Sigmoid colon (tissue), 7 donors: ENCODE data around the gene CDC42EP4. TPM values are rescaled to one million over a fixed set of nuclear protein-coding genes. Genes with fewer than 3 reads are reported as not detected.

Experiments
- DNase-seq: peaks from one replicate; pipeline ENCODE4 v3.0.0-alpha.2; 2019
- H3K27ac ChIP-seq, 4 donors: fragments of 200-600 bp; sonication (generic); one replicate each; pipeline ENCODE4 v1.5.1; 2016 to 2019; ENCODE audit warnings: mild to moderate bottlenecking in 1 of 4
- H3K27me3 ChIP-seq, 3 donors: fragments of 200-600 bp; sonication (generic); one replicate each; pipeline ENCODE4 v1.5.1; 2019; ENCODE audit warnings: mild to moderate bottlenecking in 1 of 3
- H3K36me3 ChIP-seq, 4 donors: fragments of 200-600 bp; sonication (generic); one replicate each; pipeline ENCODE4 v1.5.1; 2016 to 2019
- H3K4me1 ChIP-seq, 4 donors: fragments of 200-600 bp; sonication (generic); one replicate each; pipeline ENCODE4 v1.5.1; 2017 to 2019
- H3K4me3 ChIP-seq, 4 donors: fragments of 200-600 bp; sonication (generic); one replicate each; pipeline ENCODE4 v1.5.1; 2017 to 2019; ENCODE audit warnings: mild to moderate bottlenecking in 2 of 4, moderate library complexity in 1 of 4
- H3K9me3 ChIP-seq, 4 donors: fragments of 200-600 bp in 3 of 4; sonication (generic) in 3 of 4; one replicate each; pipeline versions ENCODE4 v1.5.1 to v1.6.1; 2013 to 2019
- EP300 ChIP-seq, 4 donors: sonication (generic); formaldehyde crosslinking; IDR thresholded peaks; one replicate each; pipeline ENCODE4 v1.6.1; 2017; ENCODE audit warnings: antibody characterized with exemption in 4 of 4
- POLR2A ChIP-seq, 2 donors: fragments of 450-650 bp; IDR thresholded peaks; one replicate each; pipeline ENCODE4 v1.6.1; 2016; ENCODE audit warnings: antibody characterized with exemption in 2 of 2, mild to moderate bottlenecking in 2 of 2, moderate library complexity in 2 of 2
- POLR2AphosphoS5 ChIP-seq, 4 donors: sonication (generic); formaldehyde crosslinking; IDR thresholded peaks; one replicate each; pipeline ENCODE4 v1.6.1; 2017; ENCODE audit warnings: antibody characterized with exemption in 4 of 4
- WGBS, 2 donors: extraction: QIAGEN DNeasy Blood & Tissue Kit; methylation state at CpG; one replicate each; pipeline ENCODE4 v1.1.7; 2013; 5-methylcytosine and 5-hydroxymethylcytosine counted together
- intact Hi-C: fragments of 100-400 bp; cut with DNase I; formaldehyde crosslinking; loops from one replicate; pipeline ENCODE4 v1.15.1; 2023
- polyA plus RNA-seq, 3 donors: library from polyadenylated mRNA; stranded (reverse); fragments of 200-250 nt; gene quantifications; one replicate each; pipeline ENCODE4 v1.2.3, GENCODE V29; 2013
- total RNA-seq, 4 donors: library from RNA; depleted of rRNA; stranded (reverse); fragments of >200 nt; gene quantifications; one replicate each; pipeline ENCODE4 v1.1.0, GENCODE V29; 2016
- TF ChIP-seq, protein P1 (sequence below), 4 experiments: fragments of 450-650 bp in 3 of 4; fragments of 200-600 bp in 1 of 4; IDR thresholded peaks; one replicate each; pipeline ENCODE4 v1.5.1; 2016 to 2019; ENCODE audit warnings: antibody characterized with exemption in 4 of 4, mild to moderate bottlenecking in 3 of 4, moderate library complexity in 2 of 4
- donor health status: healthy with polysubstance abuse.
- donor health status: Bipolar disorder and iron deficiency.
- donor health status: healthy.

CDC42EP4 gene
- total and polyA plus RNA-seq, 7 donors: 44.0 to 87.6 (median 68.1) TPM

DNA sequence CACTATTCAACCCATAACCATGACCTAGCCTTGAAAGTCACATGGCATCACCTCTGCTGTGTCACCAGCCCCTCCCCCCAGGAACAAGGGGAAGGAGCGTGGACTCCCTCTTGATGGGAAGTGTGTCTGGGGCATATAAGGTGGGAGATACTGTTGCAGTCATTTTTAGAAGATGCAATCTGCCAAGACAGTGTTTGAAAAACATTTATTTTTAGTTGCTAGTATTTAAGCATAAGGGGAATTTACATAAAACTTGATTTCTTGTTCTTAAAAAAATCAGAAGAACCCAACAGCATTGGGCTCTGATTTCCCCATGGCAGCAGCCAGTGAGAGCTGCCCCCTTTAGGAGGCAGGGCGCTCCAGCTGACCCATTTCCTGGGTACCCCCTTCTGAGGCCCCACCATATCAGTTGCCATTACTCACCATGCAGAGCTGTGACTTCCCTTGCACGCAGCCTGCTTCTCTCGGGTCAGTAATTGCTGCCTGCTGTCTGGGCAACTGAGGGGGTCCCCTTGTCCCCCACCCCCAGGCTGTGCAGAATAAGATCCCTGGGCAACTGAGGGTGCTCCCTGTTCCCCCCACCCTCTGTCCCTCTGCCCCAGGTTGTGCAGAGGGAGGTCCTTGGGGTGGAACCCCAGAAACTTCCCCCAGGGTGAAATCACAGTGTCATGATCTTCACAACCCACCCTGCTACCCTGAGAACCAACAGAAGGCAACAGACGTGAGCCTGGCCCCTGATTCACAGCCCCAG, 11.8 kb upstream of the CDC42EP4 start:
- no peaks in the 10 kb centered on the region for H3K36me3 ChIP-seq
- H3K9me3 ChIP-seq: no peaks in the 10 kb centered on the region
- no peaks in the 10 kb centered on the region for H3K27me3 ChIP-seq
- 60 to 64% methylated on average over 5 of the region's 5 CpGs for WGBS, 2 donors
- intact Hi-C loops: no loop called here
- TF ChIP-seq POLR2AphosphoS5 (IDR thresholded peaks at IDR 0.05) (no peak), EP300 (IDR thresholded peaks at IDR 0.05) (no peak), POLR2A (IDR thresholded peaks at IDR 0.05) (no peak)
- TF ChIP-seq, protein P1, sequence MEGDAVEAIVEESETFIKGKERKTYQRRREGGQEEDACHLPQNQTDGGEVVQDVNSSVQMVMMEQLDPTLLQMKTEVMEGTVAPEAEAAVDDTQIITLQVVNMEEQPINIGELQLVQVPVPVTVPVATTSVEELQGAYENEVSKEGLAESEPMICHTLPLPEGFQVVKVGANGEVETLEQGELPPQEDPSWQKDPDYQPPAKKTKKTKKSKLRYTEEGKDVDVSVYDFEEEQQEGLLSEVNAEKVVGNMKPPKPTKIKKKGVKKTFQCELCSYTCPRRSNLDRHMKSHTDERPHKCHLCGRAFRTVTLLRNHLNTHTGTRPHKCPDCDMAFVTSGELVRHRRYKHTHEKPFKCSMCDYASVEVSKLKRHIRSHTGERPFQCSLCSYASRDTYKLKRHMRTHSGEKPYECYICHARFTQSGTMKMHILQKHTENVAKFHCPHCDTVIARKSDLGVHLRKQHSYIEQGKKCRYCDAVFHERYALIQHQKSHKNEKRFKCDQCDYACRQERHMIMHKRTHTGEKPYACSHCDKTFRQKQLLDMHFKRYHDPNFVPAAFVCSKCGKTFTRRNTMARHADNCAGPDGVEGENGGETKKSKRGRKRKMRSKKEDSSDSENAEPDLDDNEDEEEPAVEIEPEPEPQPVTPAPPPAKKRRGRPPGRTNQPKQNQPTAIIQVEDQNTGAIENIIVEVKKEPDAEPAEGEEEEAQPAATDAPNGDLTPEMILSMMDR (IDR thresholded peaks at IDR 0.05): no peak
- H3K4me3 ChIP-seq: no peak overlapping the region
- peaks cover 0 to 15% (median 12%) of the 10 kb centered on the region in 4 donors for H3K4me1 ChIP-seq
- DNase-seq: no peak
- no peak overlapping the region for H3K27ac ChIP-seq

GRCh38 chr17:73320601-73321264, 8.9 kb upstream of the CDC42EP4 start:
- no peak for DNase-seq
- TF ChIP-seq POLR2A (IDR thresholded peaks at IDR 0.05) (no peak), EP300 (IDR thresholded peaks at IDR 0.05) (no peak), POLR2AphosphoS5 (IDR thresholded peaks at IDR 0.05) (no peak)
- TF ChIP-seq, protein P1 (IDR thresholded peaks at IDR 0.05): no peak
- intact Hi-C loops: no loop called here
- Histone ChIP-seq H3K36me3 (no peaks in the 10 kb centered on the region), H3K9me3 (no peaks in the 10 kb centered on the region), H3K4me1 (peaks cover 0 to 29% (median 25%) of the 10 kb centered on the region in 4 donors), H3K4me3 (no peak overlapping the region), H3K27ac (peak overlapping the region in 2 of 4 donors; percentile 11 to 43), H3K27me3 (no peaks in the 10 kb centered on the region)
- WGBS, 2 donors: 70 to 72% methylated on average over 6 of the region's 6 CpGs

- H3K4me3 ChIP-seq: no peak overlapping the region
- TF ChIP-seq POLR2AphosphoS5 (IDR thresholded peaks at IDR 0.05) (no peak), EP300 (IDR thresholded peaks at IDR 0.05) (no peak), POLR2A (IDR thresholded peaks at IDR 0.05) (no peak)
- TF ChIP-seq, protein P1 (IDR thresholded peaks at IDR 0.05): no peak
- no peaks in the 10 kb centered on the region for H3K36me3 ChIP-seq
- intact Hi-C loops: no loop called here
- DNase-seq: no peak
- no peaks in the 10 kb centered on the region for H3K27me3 ChIP-seq
- 86 to 91% methylated on average over 3 of the region's 3 CpGs for WGBS, 2 donors
- H3K4me1 ChIP-seq: peaks cover 0 to 20% (median 16%) of the 10 kb centered on the region in 4 donors
- H3K9me3 ChIP-seq: no peaks in the 10 kb centered on the region
- no peak overlapping the region for H3K27ac ChIP-seq
Measured at GRCh38 chr17:73319766-73320165, 8.0 kb upstream of the CDC42EP4 start.

GRCh38 chr17:73318836-73319235, 7.0 kb upstream of the CDC42EP4 start:
- TF ChIP-seq EP300 (IDR thresholded peaks at IDR 0.05): no peak
- TF ChIP-seq, protein P1 (IDR thresholded peaks at IDR 0.05): no peak
- Histone ChIP-seq H3K27me3 (no peaks in the 10 kb centered on the region), H3K4me1 (peaks cover 0 to 19% (median 14%) of the 10 kb centered on the region in 4 donors), H3K9me3 (no peaks in the 10 kb centered on the region), H3K4me3 (no peak overlapping the region), H3K27ac (no peak overlapping the region), H3K36me3 (no peaks in the 10 kb centered on the region)
- WGBS, 2 donors: 70 to 78% methylated on average over 5 of the region's 5 CpGs
- DNase-seq: no peak
- intact Hi-C loops: no loop called here
